Neural cell (in vitro differentiated cells): ENCODE measurements around the gene IL15. TPM values are rescaled to one million over a fixed set of nuclear protein-coding genes. Genes with fewer than 3 reads are reported as not detected.

ENCODE experiments used
- H2AFZ ChIP-seq: fragments of 200-600, 300-800 bp; sonication (generic), shearing (Covaris generic); 2 replicates; pipeline ENCODE4 v1.6.0; 2014; ENCODE audit warnings: low read depth, mild to moderate bottlenecking, antibody characterized with exemption, low read length, moderate library complexity
- H3F3A ChIP-seq: fragments of 200-600 bp; shearing (Covaris generic); 2 replicates; pipeline ENCODE4 v1.6.1; 2016; ENCODE audit warnings: mild to moderate bottlenecking, moderate library complexity, mixed read lengths, antibody characterized with exemption, low read length; ENCODE audit not compliant: insufficient read depth, poor library complexity, severe bottlenecking
- H3K27ac ChIP-seq: fragments of 200-600, 300-800 bp; sonication (generic), shearing (Covaris generic); 2 replicates; pipeline ENCODE4 v1.5.1; 2014; ENCODE audit warnings: mild to moderate bottlenecking, low read length, moderate library complexity
- H3K27me3 ChIP-seq: fragments of 300-800, 200-600 bp; sonication (generic), shearing (Covaris generic); 2 replicates; pipeline ENCODE4 v1.6.0; 2014; ENCODE audit warnings: mild to moderate bottlenecking, low read depth, low read length, moderate library complexity; ENCODE audit not compliant: insufficient read depth
- H3K36me3 ChIP-seq: fragments of 300-800, 200-600 bp; sonication (generic), shearing (Covaris generic); 2 replicates; pipeline ENCODE4 v1.5.1; 2014; ENCODE audit warnings: mild to moderate bottlenecking, antibody characterized with exemption, low read length, moderate library complexity; ENCODE audit not compliant: insufficient read depth
- H3K4me2 ChIP-seq: fragments of 300-800, 200-600 bp; sonication (generic), shearing (Covaris generic); 2 replicates; pipeline ENCODE4 v1.6.0; 2014; ENCODE audit warnings: mild to moderate bottlenecking, low read length
- H3K4me3 ChIP-seq: fragments of 300-800, 200-600 bp; sonication (generic), shearing (Covaris generic); 2 replicates; pipeline ENCODE4 v1.5.1; 2014; ENCODE audit warnings: mild to moderate bottlenecking, low read length, moderate library complexity
- H3K79me2 ChIP-seq: fragments of 200-600 bp; shearing (Covaris generic); replicated peaks from 2 replicates; pipeline ENCODE4 v1.6.0; 2014; ENCODE audit warnings: mild to moderate bottlenecking, low read length, moderate library complexity; ENCODE audit not compliant: insufficient read depth
- H3K9ac ChIP-seq: fragments of 300-800, 200-600 bp; sonication (generic), shearing (Covaris generic); 2 replicates; pipeline ENCODE4 v1.6.1; 2016; ENCODE audit warnings: mild to moderate bottlenecking, low read length, mixed read lengths
- H3K9me2 ChIP-seq: fragments of 200-600 bp; shearing (Covaris generic); 2 replicates; pipeline ENCODE4 v1.6.1; 2016; ENCODE audit warnings: mild to moderate bottlenecking, low read length, mixed read lengths; ENCODE audit not compliant: insufficient read depth
- H3K9me3 ChIP-seq: fragments of 200-600, 300-800 bp; sonication (generic), shearing (Covaris generic); 2 replicates; pipeline ENCODE4 v1.6.1; 2016; ENCODE audit warnings: mild to moderate bottlenecking, mixed run types, low read length, moderate library complexity, mixed read lengths
- H4K20me1 ChIP-seq: fragments of 200-600 bp; shearing (Covaris generic); 2 replicates; pipeline ENCODE4 v1.6.1; 2016; ENCODE audit warnings: mild to moderate bottlenecking, mixed run types; ENCODE audit not compliant: insufficient read depth
- EP300 ChIP-seq: fragments of 450-650 bp; conservative IDR thresholded peaks from 2 replicates; pipeline ENCODE4 v1.6.1; 2014; ENCODE audit warnings: antibody characterized with exemption, mild to moderate bottlenecking, moderate library complexity; ENCODE audit not compliant: poor library complexity, severe bottlenecking
- EZH2 ChIP-seq: fragments of 200-600, 300-800 bp; shearing (Covaris generic), sonication (generic); IDR thresholded peaks from 2 replicates; pipeline ENCODE4 v1.6.1; 2014; ENCODE audit warnings: antibody characterized with exemption, low read length, borderline replicate concordance, mild to moderate bottlenecking; ENCODE audit not compliant: insufficient read depth, poor library complexity, severe bottlenecking
- MXI1 ChIP-seq: fragments of 450-650 bp; conservative IDR thresholded peaks from 2 replicates; pipeline ENCODE4 v1.6.1; 2014; ENCODE audit warnings: antibody characterized with exemption, mild to moderate bottlenecking; ENCODE audit not compliant: poor library complexity, severe bottlenecking
- POLR2AphosphoS5 ChIP-seq: IDR thresholded peaks from 2 replicates; pipeline ENCODE4 v1.6.1; 2012
- RAD21 ChIP-seq: fragments of 450-650 bp; conservative IDR thresholded peaks from 2 replicates; pipeline ENCODE4 v1.6.1; 2014; ENCODE audit warnings: antibody characterized with exemption, mild to moderate bottlenecking, moderate library complexity
- SMC3 ChIP-seq: fragments of 450-650 bp; conservative IDR thresholded peaks from 2 replicates; pipeline ENCODE4 v1.6.1; 2014; ENCODE audit warnings: antibody characterized with exemption, mild to moderate bottlenecking, moderate library complexity; ENCODE audit not compliant: poor library complexity
- TAF1 ChIP-seq: IDR thresholded peaks from 2 replicates; pipeline ENCODE4 v1.6.1; 2012; ENCODE audit warnings: low read depth
- polyA plus RNA-seq: library from polyadenylated mRNA; depleted of rRNA; stranded (reverse); fragments of >200 nt; gene quantifications from 2 replicates; pipeline ENCODE4 v1.2.3, GENCODE V29; 2014
- TF ChIP-seq, protein P1 (sequence below): fragments of 450-650 bp; IDR thresholded peaks from 2 replicates; pipeline ENCODE4 v1.5.1; 2014; ENCODE audit warnings: antibody characterized with exemption, mild to moderate bottlenecking, moderate library complexity; ENCODE audit not compliant: poor library complexity, severe bottlenecking
- TF ChIP-seq, protein P2 (sequence below): IDR thresholded peaks from 2 replicates; pipeline ENCODE4 v1.6.1; 2012; ENCODE audit warnings: borderline replicate concordance

The IL15 gene
- polyA plus RNA-seq, 1 donor from 2014 or later, result not detected

- Histone ChIP-seq H3K27me3 (no peaks in the 10 kb centered on the region), H3K9me2 (no peaks in the 10 kb centered on the region), H3K79me2 (no peaks in the 10 kb centered on the region), H4K20me1 (no peaks in the 10 kb centered on the region), H2AFZ (no peak overlapping the region), H3K4me3 (no peak overlapping the region), H3K9ac (no peak overlapping the region), H3K27ac (no peak overlapping the region), H3F3A (no peaks in the 10 kb centered on the region), H3K9me3 (no peaks in the 10 kb centered on the region), H3K36me3 (no peaks in the 10 kb centered on the region), H3K4me2 (no peak overlapping the region)
- TF ChIP-seq EP300 (no peak), POLR2AphosphoS5 (no peak), SMC3 (no peak), MXI1 (no peak), RAD21 (no peak), EZH2 (no peak), TAF1 (no peak)
- TF ChIP-seq, protein P1, sequence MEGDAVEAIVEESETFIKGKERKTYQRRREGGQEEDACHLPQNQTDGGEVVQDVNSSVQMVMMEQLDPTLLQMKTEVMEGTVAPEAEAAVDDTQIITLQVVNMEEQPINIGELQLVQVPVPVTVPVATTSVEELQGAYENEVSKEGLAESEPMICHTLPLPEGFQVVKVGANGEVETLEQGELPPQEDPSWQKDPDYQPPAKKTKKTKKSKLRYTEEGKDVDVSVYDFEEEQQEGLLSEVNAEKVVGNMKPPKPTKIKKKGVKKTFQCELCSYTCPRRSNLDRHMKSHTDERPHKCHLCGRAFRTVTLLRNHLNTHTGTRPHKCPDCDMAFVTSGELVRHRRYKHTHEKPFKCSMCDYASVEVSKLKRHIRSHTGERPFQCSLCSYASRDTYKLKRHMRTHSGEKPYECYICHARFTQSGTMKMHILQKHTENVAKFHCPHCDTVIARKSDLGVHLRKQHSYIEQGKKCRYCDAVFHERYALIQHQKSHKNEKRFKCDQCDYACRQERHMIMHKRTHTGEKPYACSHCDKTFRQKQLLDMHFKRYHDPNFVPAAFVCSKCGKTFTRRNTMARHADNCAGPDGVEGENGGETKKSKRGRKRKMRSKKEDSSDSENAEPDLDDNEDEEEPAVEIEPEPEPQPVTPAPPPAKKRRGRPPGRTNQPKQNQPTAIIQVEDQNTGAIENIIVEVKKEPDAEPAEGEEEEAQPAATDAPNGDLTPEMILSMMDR, result no peak
- TF ChIP-seq, protein P2, sequence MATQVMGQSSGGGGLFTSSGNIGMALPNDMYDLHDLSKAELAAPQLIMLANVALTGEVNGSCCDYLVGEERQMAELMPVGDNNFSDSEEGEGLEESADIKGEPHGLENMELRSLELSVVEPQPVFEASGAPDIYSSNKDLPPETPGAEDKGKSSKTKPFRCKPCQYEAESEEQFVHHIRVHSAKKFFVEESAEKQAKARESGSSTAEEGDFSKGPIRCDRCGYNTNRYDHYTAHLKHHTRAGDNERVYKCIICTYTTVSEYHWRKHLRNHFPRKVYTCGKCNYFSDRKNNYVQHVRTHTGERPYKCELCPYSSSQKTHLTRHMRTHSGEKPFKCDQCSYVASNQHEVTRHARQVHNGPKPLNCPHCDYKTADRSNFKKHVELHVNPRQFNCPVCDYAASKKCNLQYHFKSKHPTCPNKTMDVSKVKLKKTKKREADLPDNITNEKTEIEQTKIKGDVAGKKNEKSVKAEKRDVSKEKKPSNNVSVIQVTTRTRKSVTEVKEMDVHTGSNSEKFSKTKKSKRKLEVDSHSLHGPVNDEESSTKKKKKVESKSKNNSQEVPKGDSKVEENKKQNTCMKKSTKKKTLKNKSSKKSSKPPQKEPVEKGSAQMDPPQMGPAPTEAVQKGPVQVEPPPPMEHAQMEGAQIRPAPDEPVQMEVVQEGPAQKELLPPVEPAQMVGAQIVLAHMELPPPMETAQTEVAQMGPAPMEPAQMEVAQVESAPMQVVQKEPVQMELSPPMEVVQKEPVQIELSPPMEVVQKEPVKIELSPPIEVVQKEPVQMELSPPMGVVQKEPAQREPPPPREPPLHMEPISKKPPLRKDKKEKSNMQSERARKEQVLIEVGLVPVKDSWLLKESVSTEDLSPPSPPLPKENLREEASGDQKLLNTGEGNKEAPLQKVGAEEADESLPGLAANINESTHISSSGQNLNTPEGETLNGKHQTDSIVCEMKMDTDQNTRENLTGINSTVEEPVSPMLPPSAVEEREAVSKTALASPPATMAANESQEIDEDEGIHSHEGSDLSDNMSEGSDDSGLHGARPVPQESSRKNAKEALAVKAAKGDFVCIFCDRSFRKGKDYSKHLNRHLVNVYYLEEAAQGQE, result no peak
Measured at GRCh38 chr4:141652161-141652778, 15.9 kb downstream of the IL15 start.

DNA sequence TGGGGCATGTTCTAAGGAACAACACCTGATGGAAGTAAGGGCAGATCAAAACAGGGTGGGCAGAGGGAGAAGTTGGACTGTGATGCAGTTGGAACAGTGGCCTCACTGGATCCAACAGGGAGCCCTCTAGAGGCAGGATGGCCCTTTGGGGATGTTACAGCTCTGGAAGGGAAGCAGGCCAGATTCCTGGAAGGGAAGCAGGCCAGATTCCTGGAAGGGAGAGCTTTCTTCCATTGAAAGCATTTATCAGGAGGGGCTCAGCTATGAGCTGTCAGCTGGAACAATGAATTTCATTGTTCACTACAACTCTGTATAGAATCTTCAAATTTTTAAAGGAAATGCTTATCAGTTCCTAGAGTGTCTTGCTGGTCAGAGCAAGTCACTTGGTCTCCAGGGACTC, 17.7 kb downstream of the IL15 start:
- H3K4me2 ChIP-seq, result no peak overlapping the region

More for the DNA sequence above, 17.7 kb downstream of the IL15 start:
- H3K79me2 ChIP-seq, result no peaks in the 10 kb centered on the region
- no peak overlapping the region for H3K9ac ChIP-seq
- no peak overlapping the region for H3K4me3 ChIP-seq
- H3K27me3 ChIP-seq, result no peaks in the 10 kb centered on the region
- no peaks in the 10 kb centered on the region for H3K36me3 ChIP-seq
- no peak overlapping the region for H2AFZ ChIP-seq
- no peaks in the 10 kb centered on the region for H3K9me2 ChIP-seq
- H4K20me1 ChIP-seq, result no peaks in the 10 kb centered on the region
- H3F3A ChIP-seq, result no peaks in the 10 kb centered on the region
- H3K27ac ChIP-seq, result no peak overlapping the region
- H3K9me3 ChIP-seq, result no peaks in the 10 kb centered on the region
- TF ChIP-seq SMC3 (no peak), EZH2 (no peak), RAD21 (no peak), POLR2AphosphoS5 (no peak), EP300 (no peak), MXI1 (no peak), TAF1 (no peak)
- TF ChIP-seq, protein P2, result no peak
- TF ChIP-seq, protein P1, result no peak
